Amniotic stem cell (primary cell): Measurements from ENCODE around the gene SRGAP1.
"Not testable (repeated sequence)": the region's sequence is repeated elsewhere in the genome, so short reads cannot be mapped to it uniquely, and the experiment has no call there.

ENCODE experiments used
- DNase-seq: peaks from one replicate; lab custom pipeline; 2025; lab: John Stamatoyannopoulos, UW

The SRGAP1 gene

GRCh38 chr12:63838411-63838810 is 6.1 kb upstream of the SRGAP1 start:
- no peak for DNase-seq

- DNase-seq = no peak
Measured at GRCh38 chr12:63841011-63841410, 3.5 kb upstream of the SRGAP1 start.

- DNase-seq = no peak
Measured at GRCh38 chr12:63841571-63841970, 2.9 kb upstream of the SRGAP1 start.

GRCh38 chr12:63842750-63843149 is 1.8 kb upstream of the SRGAP1 start:
- DNase-seq = not testable (repeated sequence)

GRCh38 chr12:63843254-63843720 is 1.2 kb upstream of the SRGAP1 start:
- no peak for DNase-seq

GRCh38 chr12:63843721-63844390 is 644 bp upstream of the SRGAP1 start:
- peak; percentile 99 for DNase-seq

- no peak for DNase-seq
Measured at GRCh38 chr12:63845726-63846125, 1.2 kb downstream of the SRGAP1 start.

GRCh38 chr12:63846238-63846967 is 1.9 kb downstream of the SRGAP1 start:
- no peak for DNase-seq

GRCh38 chr12:63848450-63848849 is 4.0 kb downstream of the SRGAP1 start:
- no peak for DNase-seq

GRCh38 chr12:63849106-63849620 is 4.7 kb downstream of the SRGAP1 start:
- DNase-seq = no peak

GRCh38 chr12:63849641-63850040 is 5.1 kb downstream of the SRGAP1 start:
- DNase-seq = no peak

GRCh38 chr12:63853978-63854377 is 9.5 kb downstream of the SRGAP1 start:
- no peak for DNase-seq

GRCh38 chr12:63855299-63855698 is 10.8 kb downstream of the SRGAP1 start:
- DNase-seq = no peak

GRCh38 chr12:63857771-63858670 is 13.5 kb downstream of the SRGAP1 start:
- no peak for DNase-seq

GRCh38 chr12:63859880-63860279 is 15.4 kb downstream of the SRGAP1 start:
- not testable (repeated sequence) for DNase-seq

- DNase-seq = no peak
Measured at GRCh38 chr12:63862187-63862968, 17.9 kb downstream of the SRGAP1 start.

GRCh38 chr12:63862969-63863230 is 18.4 kb downstream of the SRGAP1 start:
- no peak for DNase-seq

- no peak for DNase-seq
Measured at GRCh38 chr12:63863658-63864453, 19.4 kb downstream of the SRGAP1 start.

GRCh38 chr12:63864454-63864706 is 19.9 kb downstream of the SRGAP1 start:
- DNase-seq = no peak

GRCh38 chr12:63865448-63865847 is 20.9 kb downstream of the SRGAP1 start:
- DNase-seq = no peak

GRCh38 chr12:63867053-63867452 is 22.6 kb downstream of the SRGAP1 start:
- no peak for DNase-seq
